ENCODE data around the gene SBF2.

The SBF2 gene

GRCh38 chr11:9803685-9804418, 490.2 kb downstream of the SBF2 start:
- peaks cover 5% of the 10 kb centered on the region for H3K4me1 ChIP-seq (ENCODE audit: insufficient read depth, low read length, severe bottlenecking)
- H3K4me2 ChIP-seq (ENCODE audit: low read length) = no peak overlapping the region
- TF ChIP-seq, protein P1, sequence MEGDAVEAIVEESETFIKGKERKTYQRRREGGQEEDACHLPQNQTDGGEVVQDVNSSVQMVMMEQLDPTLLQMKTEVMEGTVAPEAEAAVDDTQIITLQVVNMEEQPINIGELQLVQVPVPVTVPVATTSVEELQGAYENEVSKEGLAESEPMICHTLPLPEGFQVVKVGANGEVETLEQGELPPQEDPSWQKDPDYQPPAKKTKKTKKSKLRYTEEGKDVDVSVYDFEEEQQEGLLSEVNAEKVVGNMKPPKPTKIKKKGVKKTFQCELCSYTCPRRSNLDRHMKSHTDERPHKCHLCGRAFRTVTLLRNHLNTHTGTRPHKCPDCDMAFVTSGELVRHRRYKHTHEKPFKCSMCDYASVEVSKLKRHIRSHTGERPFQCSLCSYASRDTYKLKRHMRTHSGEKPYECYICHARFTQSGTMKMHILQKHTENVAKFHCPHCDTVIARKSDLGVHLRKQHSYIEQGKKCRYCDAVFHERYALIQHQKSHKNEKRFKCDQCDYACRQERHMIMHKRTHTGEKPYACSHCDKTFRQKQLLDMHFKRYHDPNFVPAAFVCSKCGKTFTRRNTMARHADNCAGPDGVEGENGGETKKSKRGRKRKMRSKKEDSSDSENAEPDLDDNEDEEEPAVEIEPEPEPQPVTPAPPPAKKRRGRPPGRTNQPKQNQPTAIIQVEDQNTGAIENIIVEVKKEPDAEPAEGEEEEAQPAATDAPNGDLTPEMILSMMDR (IDR thresholded peaks at IDR 0.05; ENCODE audit: low read length) = no peak
- no peak for TF ChIP-seq EZH2 (IDR thresholded peaks at IDR 0.05; ENCODE audit: borderline replicate concordance, low read length)
- no peak overlapping the region for H3K9ac ChIP-seq (ENCODE audit: low read length)
- H3K9me3 ChIP-seq (ENCODE audit: low read length) = no peaks in the 10 kb centered on the region
- H4K20me1 ChIP-seq (ENCODE audit: insufficient read depth, low read length) = no peaks in the 10 kb centered on the region
- H2AFZ ChIP-seq (ENCODE audit: low read length) = no peak overlapping the region
- H3K36me3 ChIP-seq (ENCODE audit: insufficient read depth, low read length) = no peaks in the 10 kb centered on the region
- no peaks in the 10 kb centered on the region for H3K9me2 ChIP-seq (ENCODE audit: low read depth, low read length)
- no peaks in the 10 kb centered on the region for H3F3A ChIP-seq (ENCODE audit: insufficient read depth, low read length)
- no peaks in the 10 kb centered on the region for H3K27me3 ChIP-seq (ENCODE audit: insufficient read depth, low read length)
- H3K27ac ChIP-seq (ENCODE audit: low read depth, low read length, poor library complexity, severe bottlenecking) = no peak overlapping the region
- no peaks in the 10 kb centered on the region for H3K79me2 ChIP-seq (ENCODE audit: insufficient read depth, low read length)
- H3K4me3 ChIP-seq (ENCODE audit: low read depth, low read length, poor library complexity, severe bottlenecking) = no peak overlapping the region

DNA sequence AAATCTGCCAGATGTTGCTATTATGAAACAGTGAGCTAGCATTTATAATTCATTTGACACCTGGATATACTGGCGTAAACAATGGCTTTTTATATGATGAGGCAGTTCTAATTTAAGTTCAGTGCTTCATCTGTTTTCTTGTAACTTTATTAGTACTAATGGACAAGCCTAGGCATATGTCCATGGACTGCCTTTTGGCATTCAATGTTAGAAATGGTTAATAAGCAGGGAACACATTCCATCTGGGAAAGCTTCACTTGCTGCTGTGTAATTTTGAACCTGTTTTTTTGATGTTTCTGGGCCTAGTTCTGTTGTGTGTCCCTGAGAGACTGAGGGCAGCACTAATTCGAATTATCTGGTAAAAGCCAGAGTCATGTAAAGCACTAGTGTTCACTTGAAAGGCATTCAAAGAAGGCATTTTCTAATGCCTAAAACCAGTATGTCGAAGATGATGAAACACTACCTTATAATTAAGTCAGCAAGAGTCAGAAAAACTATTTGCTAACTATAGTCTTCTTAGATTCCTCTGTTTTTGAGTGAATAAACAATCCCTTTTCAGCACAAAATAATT, 491.6 kb downstream of the SBF2 start:
- no peaks in the 10 kb centered on the region for H3F3A ChIP-seq (ENCODE audit: insufficient read depth, low read length)
- no peaks in the 10 kb centered on the region for H3K27me3 ChIP-seq (ENCODE audit: insufficient read depth, low read length)
- no peaks in the 10 kb centered on the region for H3K79me2 ChIP-seq (ENCODE audit: insufficient read depth, low read length)
- no peak overlapping the region for H3K4me3 ChIP-seq (ENCODE audit: low read depth, low read length, poor library complexity, severe bottlenecking)
- peaks cover 5% of the 10 kb centered on the region for H3K4me1 ChIP-seq (ENCODE audit: insufficient read depth, low read length, severe bottlenecking)
- TF ChIP-seq, protein P1 (IDR thresholded peaks at IDR 0.05; ENCODE audit: low read length) = no peak
- TF ChIP-seq EZH2 (IDR thresholded peaks at IDR 0.05; ENCODE audit: borderline replicate concordance, low read length) = no peak
- H3K4me2 ChIP-seq (ENCODE audit: low read length) = no peak overlapping the region
- H4K20me1 ChIP-seq (ENCODE audit: insufficient read depth, low read length) = no peaks in the 10 kb centered on the region
- H3K9me3 ChIP-seq (ENCODE audit: low read length) = no peaks in the 10 kb centered on the region
- H3K9ac ChIP-seq (ENCODE audit: low read length) = no peak overlapping the region
- no peak overlapping the region for H3K27ac ChIP-seq (ENCODE audit: low read depth, low read length, poor library complexity, severe bottlenecking)
- H3K9me2 ChIP-seq (ENCODE audit: low read depth, low read length) = no peaks in the 10 kb centered on the region
- H3K36me3 ChIP-seq (ENCODE audit: insufficient read depth, low read length) = no peaks in the 10 kb centered on the region
- H2AFZ ChIP-seq (ENCODE audit: low read length) = no peak overlapping the region

DNA sequence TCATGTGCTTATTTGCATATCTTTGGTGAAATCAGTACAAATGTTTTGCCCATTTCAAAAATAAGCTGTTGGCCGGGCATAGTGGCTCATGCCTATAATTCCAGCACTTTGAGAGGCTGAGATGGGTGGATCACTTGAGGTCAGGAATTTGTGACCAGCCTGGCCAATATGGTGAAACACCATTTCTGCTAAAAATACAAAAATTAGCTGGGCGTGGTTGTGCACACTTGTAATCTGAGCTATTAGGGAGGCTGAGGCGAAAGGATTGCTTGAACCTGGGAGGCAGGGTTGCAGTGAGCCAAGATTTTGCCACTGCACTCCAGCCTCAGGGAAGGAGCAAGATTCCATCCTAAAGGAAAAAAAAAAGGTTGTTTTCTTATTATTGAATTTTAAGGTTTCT, 494.1 kb downstream of the SBF2 start:
- Histone ChIP-seq H3K9me3 (ENCODE audit: low read length) (no peaks in the 10 kb centered on the region), H3F3A (ENCODE audit: insufficient read depth, low read length) (no peaks in the 10 kb centered on the region), H3K79me2 (ENCODE audit: insufficient read depth, low read length) (no peaks in the 10 kb centered on the region), H3K4me3 (ENCODE audit: low read depth, low read length, poor library complexity, severe bottlenecking) (no peak overlapping the region), H2AFZ (ENCODE audit: low read length) (no peak overlapping the region), H4K20me1 (ENCODE audit: insufficient read depth, low read length) (no peaks in the 10 kb centered on the region), H3K4me1 (ENCODE audit: insufficient read depth, low read length, severe bottlenecking) (peaks cover 5% of the 10 kb centered on the region), H3K9me2 (ENCODE audit: low read depth, low read length) (no peaks in the 10 kb centered on the region), H3K27ac (ENCODE audit: low read depth, low read length, poor library complexity, severe bottlenecking) (no peak overlapping the region), H3K36me3 (ENCODE audit: insufficient read depth, low read length) (no peaks in the 10 kb centered on the region), H3K9ac (ENCODE audit: low read length) (no peak overlapping the region), H3K27me3 (ENCODE audit: insufficient read depth, low read length) (no peaks in the 10 kb centered on the region), H3K4me2 (ENCODE audit: low read length) (no peak overlapping the region)
- TF ChIP-seq, protein P1 (IDR thresholded peaks at IDR 0.05; ENCODE audit: low read length) = no peak
- no peak for TF ChIP-seq EZH2 (IDR thresholded peaks at IDR 0.05; ENCODE audit: borderline replicate concordance, low read length)

All from OCI-LY1 (cell line).